Nephron progenitor cell (in vitro differentiated cells): ENCODE measurements around the gene MAP7.

ENCODE experiments used
- DNase-seq: peaks from one replicate; pipeline ENCODE4 v3.0.0; 2021
- H3K27ac Mint-ChIP-seq: 2 replicates; pipeline ENCODE4 v1.8.0; 2021; ENCODE audit warnings: mild to moderate bottlenecking, moderate library complexity, mixed read lengths
- H3K27me3 Mint-ChIP-seq: 2 replicates; pipeline ENCODE4 v1.8.0; 2021; ENCODE audit warnings: mild to moderate bottlenecking, low read depth, mixed read lengths; ENCODE audit not compliant: poor library complexity
- H3K36me3 Mint-ChIP-seq: 2 replicates; pipeline ENCODE4 v1.8.0; 2021; ENCODE audit warnings: low read depth, mixed read lengths
- H3K4me1 Mint-ChIP-seq: 2 replicates; pipeline ENCODE4 v1.8.0; 2021; ENCODE audit warnings: mixed read lengths
- H3K4me3 Mint-ChIP-seq: 2 replicates; pipeline ENCODE4 v1.8.0; 2021; ENCODE audit warnings: mild to moderate bottlenecking, moderate library complexity, mixed read lengths
- H3K9me3 Mint-ChIP-seq: 2 replicates; pipeline ENCODE4 v1.8.0; 2021; ENCODE audit warnings: mild to moderate bottlenecking, moderate library complexity, mixed read lengths
- CTCF ChIP-seq: fragments of 200-600 bp; sonication (generic); IDR thresholded peaks from 2 replicates; pipeline ENCODE4 v1.5.0; 2021; ENCODE audit warnings: antibody characterized with exemption

The MAP7 gene

GRCh38 chr6:136370988-136371728 is 179.1 kb downstream of the MAP7 start:
- H3K27ac Mint-ChIP-seq = peak overlapping the region; percentile 91
- no peak overlapping the region for H3K4me3 Mint-ChIP-seq
- no peak for DNase-seq
- H3K36me3 Mint-ChIP-seq = no peaks in the 10 kb centered on the region
- H3K9me3 Mint-ChIP-seq = no peaks in the 10 kb centered on the region
- H3K4me1 Mint-ChIP-seq = peaks cover 21% of the 10 kb centered on the region
- no peak for TF ChIP-seq CTCF
- no peaks in the 10 kb centered on the region for H3K27me3 Mint-ChIP-seq

GRCh38 chr6:136365776-136366354 is 184.4 kb downstream of the MAP7 start:
- H3K36me3 Mint-ChIP-seq = no peaks in the 10 kb centered on the region
- no peak overlapping the region for H3K27ac Mint-ChIP-seq
- H3K4me3 Mint-ChIP-seq = no peak overlapping the region
- DNase-seq = no peak
- TF ChIP-seq CTCF = no peak
- peaks cover 3% of the 10 kb centered on the region for H3K27me3 Mint-ChIP-seq
- H3K4me1 Mint-ChIP-seq = peaks cover 6% of the 10 kb centered on the region
- H3K9me3 Mint-ChIP-seq = no peaks in the 10 kb centered on the region

DNA sequence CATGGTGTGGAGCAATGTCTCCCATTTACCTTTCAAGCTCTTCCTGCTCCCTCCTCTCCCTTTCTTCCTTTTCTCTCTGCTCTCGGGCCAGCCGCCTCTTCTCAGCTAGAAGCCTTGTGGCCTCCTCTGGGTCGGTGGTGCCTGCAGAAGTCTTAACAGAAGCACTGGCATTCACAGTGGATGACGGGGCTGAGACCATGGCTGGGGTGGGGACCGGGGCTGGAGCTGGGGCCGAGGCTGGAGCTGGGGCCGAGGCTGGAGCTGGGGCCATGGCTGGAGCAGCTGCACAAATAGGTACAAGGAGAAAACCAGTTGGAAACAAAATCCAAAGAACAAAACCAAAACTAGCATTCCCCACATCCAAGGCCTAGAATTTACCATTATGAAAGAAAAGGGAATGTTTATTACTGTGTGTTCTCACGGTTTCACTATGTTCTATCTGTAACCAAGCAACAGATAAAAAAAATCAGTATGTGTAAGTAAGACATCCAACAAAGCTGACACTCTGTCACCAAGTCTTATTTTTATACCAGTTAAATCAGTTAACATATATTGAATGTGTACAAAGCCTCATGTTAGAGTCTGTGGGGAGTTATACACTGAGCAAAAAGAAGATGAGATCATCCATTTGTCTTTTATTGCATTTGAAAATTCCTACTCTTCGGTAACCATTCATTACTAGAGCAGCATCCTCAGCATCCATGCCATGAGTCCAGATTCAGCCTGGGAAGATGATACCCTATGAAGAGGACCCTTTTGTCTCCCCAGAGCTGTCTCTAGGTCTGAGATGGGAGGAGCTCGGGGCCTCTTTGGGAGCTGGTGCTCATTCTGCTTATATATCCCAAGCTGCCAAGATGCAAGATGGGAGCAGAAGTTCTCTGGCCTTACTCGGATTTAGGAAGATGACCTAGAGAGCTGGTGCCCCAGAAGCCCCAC is 187.5 kb downstream of the MAP7 start:
- no peaks in the 10 kb centered on the region for H3K9me3 Mint-ChIP-seq
- H3K36me3 Mint-ChIP-seq = no peaks in the 10 kb centered on the region
- H3K4me1 Mint-ChIP-seq = no peaks in the 10 kb centered on the region
- TF ChIP-seq CTCF = no peak
- no peak for DNase-seq
- H3K27ac Mint-ChIP-seq = no peak overlapping the region
- H3K27me3 Mint-ChIP-seq = peaks cover 3% of the 10 kb centered on the region
- H3K4me3 Mint-ChIP-seq = no peak overlapping the region

- H3K4me3 Mint-ChIP-seq = no peak overlapping the region
- no peaks in the 10 kb centered on the region for H3K9me3 Mint-ChIP-seq
- no peaks in the 10 kb centered on the region for H3K36me3 Mint-ChIP-seq
- no peak for TF ChIP-seq CTCF
- no peaks in the 10 kb centered on the region for H3K4me1 Mint-ChIP-seq
- H3K27ac Mint-ChIP-seq = no peak overlapping the region
- H3K27me3 Mint-ChIP-seq = peaks cover 3% of the 10 kb centered on the region
- no peak for DNase-seq
These were observed 188.4 kb downstream of the MAP7 start for GRCh38 chr6:136361787-136362186.

DNA sequence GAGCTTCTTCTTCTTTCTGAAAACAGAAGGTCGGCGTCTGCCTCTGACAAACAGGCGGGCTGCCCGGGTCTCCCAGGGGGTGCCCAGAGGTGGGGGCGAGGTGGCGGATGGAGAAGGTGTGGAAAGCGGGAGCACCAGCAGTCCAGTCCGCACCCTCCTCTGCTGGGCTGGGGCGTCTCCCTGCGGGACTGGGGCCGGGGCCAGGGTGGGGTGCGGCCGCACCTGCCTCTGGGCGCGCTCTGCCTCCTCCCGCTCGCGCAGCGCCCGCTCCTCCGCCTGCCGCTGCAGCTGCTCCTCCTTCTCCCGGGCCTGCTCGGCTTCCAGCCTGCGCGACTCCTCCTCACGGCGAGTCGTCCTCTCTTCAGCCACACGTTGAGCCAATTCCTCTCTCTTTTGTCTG is 189.4 kb downstream of the MAP7 start:
- no peak for TF ChIP-seq CTCF
- Mint-ChIP-seq H3K4me3 (no peak overlapping the region), H3K4me1 (no peaks in the 10 kb centered on the region)

More for the DNA sequence above, 189.4 kb downstream of the MAP7 start:
- Mint-ChIP-seq H3K9me3 (no peaks in the 10 kb centered on the region), H3K27me3 (peaks cover 3% of the 10 kb centered on the region), H3K27ac (no peak overlapping the region), H3K36me3 (no peaks in the 10 kb centered on the region)
- DNase-seq = no peak
